HG03565 (cell line): Measurements from ENCODE around the gene SYF2.

Experiments
- ATAC-seq: cut with Tn5 transposase; IDR thresholded peaks from one replicate; pipeline ENCODE4 v1.9.1; 2021; ENCODE audit warnings: mild to moderate bottlenecking, moderate library complexity; ENCODE audit not compliant: unreplicated experiment

The SYF2 gene

GRCh38 chr1:25186161-25187007, 45.9 kb downstream of the SYF2 start:
- ATAC-seq, result no peak

GRCh38 chr1:25185409-25186160, 46.7 kb downstream of the SYF2 start:
- no peak for ATAC-seq

GRCh38 chr1:25184001-25184762, 48.1 kb downstream of the SYF2 start:
- ATAC-seq, result no peak

GRCh38 chr1:25183126-25183980, 48.9 kb downstream of the SYF2 start:
- ATAC-seq, result no peak

GRCh38 chr1:25182629-25183028, 49.7 kb downstream of the SYF2 start:
- no peak for ATAC-seq

- ATAC-seq, result no peak
These were observed 51.3 kb downstream of the SYF2 start for GRCh38 chr1:25180996-25181395.

- no peak for ATAC-seq
These were observed 53.3 kb downstream of the SYF2 start for GRCh38 chr1:25178917-25179561.

GRCh38 chr1:25174730-25175612, 57.3 kb downstream of the SYF2 start:
- no peak for ATAC-seq

GRCh38 chr1:25174363-25174729, 58.0 kb downstream of the SYF2 start:
- ATAC-seq, result no peak

- ATAC-seq, result no peak
These were observed 58.4 kb downstream of the SYF2 start for GRCh38 chr1:25173809-25174340.
